Ovary (tissue), 3 donors: Measurements from ENCODE around the gene CD74.

ENCODE experiments used
- CTCF ChIP-seq, 3 donors: fragments of 450-650 bp in 2 of 3; fragments of 200-600 bp in 1 of 3; IDR thresholded peaks; one replicate each; pipeline versions ENCODE4 v1.5.1 to v1.8.0; 2016 to 2022; ENCODE audit warnings: antibody characterized with exemption in 3 of 3, mild to moderate bottlenecking in 1 of 3
- EP300 ChIP-seq: sonication (generic); formaldehyde crosslinking; IDR thresholded peaks from one replicate; pipeline ENCODE4 v1.6.1; 2017; ENCODE audit warnings: antibody characterized with exemption
- POLR2A ChIP-seq: fragments of 450-650 bp; IDR thresholded peaks from one replicate; pipeline ENCODE4 v1.6.1; 2017; ENCODE audit warnings: antibody characterized with exemption, mild to moderate bottlenecking, moderate library complexity
- donor health status: DM: no; HTN: no; CAD: no.

- no peak for TF ChIP-seq CTCF (IDR thresholded peaks at IDR 0.05)
- TF ChIP-seq POLR2A, result no peak
- TF ChIP-seq EP300, result no peak
Measured at GRCh38 chr5:150428978-150429377, 16.3 kb upstream of the CD74 start.
